Activated CD8-positive, alpha-beta memory T cell treated with anti-CD3 and anti-CD28 coated beads, Interleukin-2, amount 50 U/mL, for 1 hour (primary cell): Measurements from ENCODE around the gene HYAL4.
"Not testable (repeated sequence)": the region's sequence is repeated elsewhere in the genome, so short reads cannot be mapped to it uniquely, and the experiment has no call there.

ENCODE experiments used
- DNase-seq: peaks from one replicate; pipeline ENCODE4 v3.0.0-alpha.2; 2020; ENCODE audit errors: extremely low read depth

HYAL4 gene

DNA sequence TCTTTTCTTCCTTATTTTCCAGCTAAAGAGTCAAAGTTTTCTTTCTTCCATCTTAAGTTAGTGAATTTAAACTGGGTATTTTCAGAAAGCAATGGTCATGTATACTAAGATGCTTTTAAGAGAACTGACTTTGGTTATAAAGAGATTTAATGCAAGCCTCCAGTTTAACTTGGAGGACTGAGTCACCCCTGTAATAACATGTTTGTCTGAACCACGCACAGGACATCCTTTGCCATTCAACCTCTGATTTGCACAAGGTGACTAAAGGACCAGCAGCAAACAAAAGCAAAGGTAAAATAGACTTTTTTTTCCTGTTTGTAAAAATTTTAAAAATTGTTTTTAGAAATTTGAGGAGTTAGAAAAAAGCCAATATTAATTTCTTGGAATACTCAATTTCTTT is 2.9 kb downstream of the HYAL4 start:
- no peak for DNase-seq

DNA sequence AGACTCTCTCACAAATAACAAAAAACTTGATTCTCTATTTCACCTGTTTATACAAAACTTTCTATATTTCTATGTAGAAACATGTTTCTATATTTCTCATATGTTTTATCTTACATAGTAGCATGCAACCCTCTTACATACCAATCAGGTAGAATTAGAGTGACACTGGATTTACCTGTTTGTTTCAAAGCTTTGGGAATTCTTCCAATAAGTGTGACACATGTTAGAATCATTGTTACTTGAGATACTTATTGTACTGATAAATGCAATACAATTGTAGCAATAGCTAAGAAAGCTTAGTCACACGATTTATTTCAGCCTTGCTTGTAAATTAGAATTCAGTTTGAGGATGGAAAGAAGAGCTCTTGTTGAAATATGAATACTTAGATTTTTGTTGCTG is 4.9 kb downstream of the HYAL4 start:
- no peak for DNase-seq

DNA sequence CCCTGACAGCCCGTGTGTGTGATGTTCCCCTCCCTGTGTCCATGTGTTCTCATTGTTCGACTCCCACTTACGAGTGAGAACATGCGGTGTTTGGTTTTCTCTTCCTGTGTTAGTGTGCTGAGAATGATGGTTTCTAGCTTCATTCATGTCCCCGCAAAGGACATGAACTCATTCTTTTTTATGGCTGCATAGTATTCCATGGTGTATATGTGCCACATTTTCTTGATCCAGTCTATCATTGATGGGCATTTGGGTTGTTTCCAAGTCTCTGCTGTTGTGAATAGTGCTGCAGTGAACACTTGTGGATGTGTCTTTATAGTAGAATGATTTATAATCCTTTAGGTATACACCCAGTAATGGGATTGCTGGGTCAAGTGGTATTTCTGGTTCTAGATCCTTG is 6.4 kb downstream of the HYAL4 start:
- not testable (repeated sequence) for DNase-seq

DNA sequence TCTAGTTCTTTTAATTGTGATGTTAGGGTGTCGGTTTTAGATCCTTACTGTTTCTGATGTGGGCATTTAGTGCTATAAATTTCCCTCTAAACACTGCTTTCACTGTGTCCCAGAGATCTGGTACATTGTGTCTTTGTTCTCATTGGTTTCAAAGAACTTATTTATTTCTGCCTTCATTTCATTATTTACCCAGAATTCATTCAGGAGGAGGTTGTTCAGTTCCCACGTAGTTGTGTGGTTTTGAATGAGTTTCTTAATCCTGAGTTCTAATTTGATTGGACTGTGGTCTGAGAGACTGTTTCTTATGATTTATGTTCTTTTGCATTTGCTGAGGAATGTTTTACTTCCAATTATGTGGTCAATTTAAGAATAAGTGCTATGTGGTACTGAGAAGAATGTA is 9.3 kb downstream of the HYAL4 start:
- DNase-seq = not testable (repeated sequence)

DNA sequence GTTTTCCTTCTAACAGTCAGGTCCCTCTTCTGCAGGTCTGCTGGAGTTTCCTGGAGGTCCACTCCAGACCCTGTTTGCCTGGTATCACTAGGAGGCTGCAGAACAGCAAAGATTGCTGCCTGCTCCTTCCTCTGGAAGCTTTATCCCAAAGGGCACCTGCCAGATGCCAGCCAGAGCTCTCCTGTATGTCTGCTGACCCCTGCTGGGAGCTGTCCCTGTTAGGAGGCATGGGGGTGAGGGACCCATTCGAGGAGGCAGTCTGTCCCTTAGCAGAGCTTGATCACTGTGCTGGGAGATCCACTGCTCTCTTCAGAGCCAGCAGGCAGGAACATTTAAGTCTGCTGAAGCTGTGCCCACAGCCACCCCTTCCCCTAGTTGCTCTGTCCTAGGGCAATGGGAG is 11.5 kb downstream of the HYAL4 start:
- not testable (repeated sequence) for DNase-seq

DNA sequence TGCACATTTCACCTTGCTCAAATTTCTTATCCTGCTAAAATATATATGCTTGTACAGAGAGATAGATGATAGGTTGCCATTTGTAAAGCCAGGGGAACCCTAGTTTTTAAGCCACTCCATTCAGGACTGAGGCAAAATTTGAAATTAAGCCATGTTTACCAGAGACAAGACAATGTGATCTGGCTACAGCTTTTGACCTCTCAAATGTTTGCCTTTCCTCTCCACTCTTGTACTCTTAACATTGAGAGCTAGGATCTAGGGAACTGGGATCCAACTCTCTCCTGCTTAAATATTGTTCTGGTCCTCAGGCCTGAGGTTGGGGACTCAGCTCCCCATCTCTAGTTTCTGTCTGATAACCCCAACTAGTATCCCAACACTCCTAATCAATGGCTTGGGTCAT is 15.9 kb downstream of the HYAL4 start:
- DNase-seq = no peak

DNA sequence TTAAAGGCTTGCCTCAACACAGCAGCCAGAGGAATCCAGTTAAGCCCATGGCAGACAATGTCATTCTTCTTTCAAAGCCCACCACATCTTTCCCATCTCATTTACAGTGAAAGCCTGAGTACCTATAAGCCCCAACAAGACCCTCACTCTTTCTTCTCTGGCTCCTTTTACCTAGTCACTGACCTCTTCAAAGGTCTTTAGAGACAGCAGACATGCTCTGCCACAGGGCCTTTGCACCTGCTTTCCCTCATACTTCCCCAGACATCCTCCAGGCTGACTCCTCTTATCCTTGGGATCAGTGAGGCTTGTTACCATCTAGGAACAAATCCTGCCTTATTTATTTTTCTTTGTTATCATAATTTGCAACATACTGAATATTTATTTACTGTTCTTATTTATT is 17.8 kb downstream of the HYAL4 start:
- DNase-seq = no peak

DNA sequence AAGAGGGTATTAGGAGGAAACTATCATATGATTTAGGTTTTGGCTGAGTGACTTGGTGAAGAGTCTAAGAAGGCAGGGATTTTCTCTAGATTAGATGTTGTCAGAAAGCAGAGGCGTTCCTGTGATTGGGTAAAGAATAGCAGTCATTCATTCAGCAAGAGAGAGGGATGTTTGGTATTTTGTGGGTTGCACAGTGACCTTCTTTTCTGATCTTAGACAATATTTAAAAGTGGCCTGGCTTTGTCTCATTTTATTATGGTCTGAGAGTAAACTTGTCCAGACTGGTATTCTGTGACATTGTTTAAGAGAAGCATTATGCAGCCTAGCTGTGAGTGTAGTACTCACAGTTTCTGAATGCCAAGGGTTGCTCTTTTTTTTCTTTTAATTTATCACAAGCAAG is 18.5 kb downstream of the HYAL4 start:
- DNase-seq = no peak

DNA sequence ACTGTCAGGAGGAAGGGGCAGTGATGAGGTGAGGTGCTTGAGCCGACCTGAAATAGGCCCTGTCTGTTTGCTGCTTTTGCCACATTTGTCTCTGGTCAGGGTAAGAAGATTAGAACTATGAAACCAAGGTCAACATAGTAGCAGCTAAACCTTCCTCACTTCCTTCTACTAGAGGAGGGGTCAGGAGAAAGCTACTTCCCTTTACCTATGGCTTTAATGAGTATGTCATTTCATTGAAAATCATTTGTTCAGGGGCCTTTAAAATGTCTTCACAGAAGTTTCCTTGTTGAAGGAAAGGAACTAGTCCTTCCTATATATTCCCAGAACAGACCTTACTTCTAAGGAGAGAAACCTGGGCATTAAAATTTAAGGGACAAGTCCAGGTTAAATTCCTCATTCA is 19.0 kb downstream of the HYAL4 start:
- no peak for DNase-seq

DNA sequence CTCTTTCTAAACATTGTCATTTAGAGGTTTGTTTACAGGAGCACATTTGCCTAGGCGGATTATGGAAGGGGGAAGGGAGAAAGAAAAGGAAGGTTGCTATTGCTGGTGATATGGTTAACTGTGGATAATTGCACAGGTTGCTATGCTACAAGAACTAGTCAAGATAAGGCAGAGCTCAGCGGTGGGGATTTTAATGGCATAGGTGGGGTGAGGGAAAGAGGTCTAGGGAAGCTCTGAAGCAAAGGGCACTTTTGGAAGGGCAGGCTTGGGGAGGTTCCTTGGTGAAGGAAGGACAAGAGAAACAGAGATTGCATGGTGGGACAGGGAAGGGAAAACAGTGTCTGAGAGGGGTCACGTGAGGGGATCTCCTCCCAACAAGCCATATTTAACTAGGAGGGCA is 19.5 kb downstream of the HYAL4 start:
- DNase-seq = no peak

DNA sequence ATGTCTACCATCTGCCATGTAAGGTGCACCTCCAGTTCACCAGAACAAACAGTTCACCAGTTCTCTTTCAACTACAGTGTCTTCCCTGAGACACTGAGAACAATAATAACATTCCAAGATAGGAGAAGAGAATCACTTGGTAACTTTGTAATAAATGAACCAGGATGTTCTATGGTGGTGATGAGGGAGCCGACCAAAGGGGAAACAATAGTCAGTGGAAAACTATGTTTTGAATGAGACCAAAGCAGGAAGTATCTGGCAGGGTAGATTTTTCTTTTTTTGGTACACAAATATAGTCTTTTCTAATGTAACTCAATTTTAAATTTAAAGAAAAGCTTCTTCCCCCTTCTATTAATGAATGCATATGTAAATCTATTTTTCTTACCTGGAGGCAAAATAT is 20.0 kb downstream of the HYAL4 start:
- no peak for DNase-seq

DNA sequence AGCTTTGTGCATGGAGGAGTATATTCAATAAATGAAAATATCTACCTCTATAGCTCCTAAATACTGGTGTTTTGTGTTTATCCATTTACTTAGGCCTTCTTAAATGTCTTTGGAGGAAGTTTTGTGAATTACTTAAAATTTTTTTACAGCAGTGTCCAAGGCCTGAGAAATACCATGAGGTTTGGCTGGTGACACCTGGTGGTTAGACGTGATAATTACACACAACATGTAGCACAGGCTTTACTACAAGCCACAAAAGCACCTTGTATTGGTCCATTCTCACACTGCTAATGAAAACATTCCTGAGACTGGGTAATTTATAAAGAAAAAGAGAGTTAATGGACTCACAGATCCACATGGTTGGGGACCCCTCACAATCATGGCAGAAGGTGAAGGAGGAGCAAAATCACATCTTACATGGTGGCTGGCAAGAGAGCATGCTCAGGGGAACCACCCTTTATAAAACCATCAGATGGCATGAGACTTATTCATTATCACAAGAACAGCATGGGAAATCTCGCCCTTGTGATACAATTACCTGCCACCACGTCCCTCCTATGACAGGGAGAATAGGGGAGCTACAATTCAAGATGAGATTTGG is 20.6 kb downstream of the HYAL4 start:
- no peak for DNase-seq

DNA sequence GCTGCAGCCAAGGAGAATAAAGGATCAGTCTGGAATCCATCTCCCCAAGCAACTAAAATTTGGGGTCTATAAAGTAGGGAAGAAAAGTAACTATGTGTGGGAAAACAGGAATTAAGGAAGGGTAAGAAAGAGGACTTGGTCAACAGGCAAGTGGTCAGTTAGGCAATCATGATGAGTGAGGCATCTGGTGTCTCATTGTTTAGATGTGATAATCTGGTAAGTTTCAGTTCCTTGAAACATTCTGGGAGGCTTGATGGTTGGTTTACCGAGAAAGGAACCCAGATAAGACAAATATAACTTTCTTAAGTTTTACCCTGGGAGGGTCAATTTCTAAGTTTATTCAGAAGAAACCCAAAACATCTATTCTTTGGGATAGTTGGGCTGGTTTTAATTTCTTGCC is 22.3 kb downstream of the HYAL4 start:
- no peak for DNase-seq

DNA sequence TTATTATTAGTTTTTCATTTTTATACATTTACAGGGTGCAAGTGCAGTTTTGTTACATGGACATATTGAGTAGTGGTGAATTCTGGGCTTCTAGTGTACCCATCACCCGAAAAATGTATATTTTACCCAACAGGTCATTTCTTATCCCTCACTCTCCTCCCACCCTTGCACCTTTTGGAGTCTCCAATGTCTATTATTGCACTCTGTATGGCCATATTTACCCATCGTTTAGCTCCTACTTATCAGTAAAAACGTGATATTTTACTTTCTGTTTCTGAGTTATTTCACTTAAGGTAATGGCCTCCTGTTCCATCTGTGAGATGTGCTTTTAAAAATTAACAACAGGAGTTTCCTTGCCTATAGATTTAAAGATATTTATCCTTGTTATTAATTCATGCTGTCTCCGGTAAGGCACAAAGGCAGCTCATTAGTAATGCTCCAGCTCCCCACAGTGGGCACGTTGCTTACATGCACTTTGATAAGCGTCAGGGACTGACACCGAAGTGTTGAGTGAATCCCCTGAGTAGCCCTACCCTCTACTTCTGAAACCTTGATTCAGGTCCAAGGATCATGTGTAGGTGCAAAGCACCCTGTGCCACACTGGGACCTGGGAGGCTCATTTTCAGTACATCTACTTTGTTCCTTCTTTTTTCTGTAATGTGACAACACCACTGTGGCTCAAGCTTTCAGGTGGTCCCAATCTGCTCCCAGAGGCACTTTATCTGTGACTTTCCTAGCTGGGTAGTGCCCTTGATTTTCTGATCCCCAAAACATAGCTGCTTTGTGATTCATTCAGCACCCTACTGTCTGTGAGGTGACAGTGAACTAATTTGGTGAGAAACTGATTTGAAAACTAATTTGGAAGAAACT is 27.3 kb downstream of the HYAL4 start:
- DNase-seq = no peak

DNA sequence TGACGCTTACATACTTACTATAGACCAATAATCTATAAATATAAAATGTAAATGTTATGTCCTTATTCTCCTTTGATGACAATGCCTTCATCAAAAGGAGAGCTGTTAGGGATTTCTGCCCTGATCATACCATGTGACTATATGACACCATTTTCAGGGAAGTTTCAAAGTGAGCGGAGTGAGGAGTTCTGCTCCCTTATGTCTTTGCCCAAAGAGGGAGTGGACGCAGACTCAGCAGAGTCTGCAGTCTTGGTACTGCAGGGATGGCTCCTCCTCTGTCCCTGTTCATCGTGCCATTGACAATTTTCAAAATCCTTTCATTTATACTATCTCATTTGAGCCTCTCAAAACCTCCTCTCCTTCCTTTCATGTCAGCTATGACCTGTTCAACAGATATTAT is 27.9 kb downstream of the HYAL4 start:
- DNase-seq = no peak

DNA sequence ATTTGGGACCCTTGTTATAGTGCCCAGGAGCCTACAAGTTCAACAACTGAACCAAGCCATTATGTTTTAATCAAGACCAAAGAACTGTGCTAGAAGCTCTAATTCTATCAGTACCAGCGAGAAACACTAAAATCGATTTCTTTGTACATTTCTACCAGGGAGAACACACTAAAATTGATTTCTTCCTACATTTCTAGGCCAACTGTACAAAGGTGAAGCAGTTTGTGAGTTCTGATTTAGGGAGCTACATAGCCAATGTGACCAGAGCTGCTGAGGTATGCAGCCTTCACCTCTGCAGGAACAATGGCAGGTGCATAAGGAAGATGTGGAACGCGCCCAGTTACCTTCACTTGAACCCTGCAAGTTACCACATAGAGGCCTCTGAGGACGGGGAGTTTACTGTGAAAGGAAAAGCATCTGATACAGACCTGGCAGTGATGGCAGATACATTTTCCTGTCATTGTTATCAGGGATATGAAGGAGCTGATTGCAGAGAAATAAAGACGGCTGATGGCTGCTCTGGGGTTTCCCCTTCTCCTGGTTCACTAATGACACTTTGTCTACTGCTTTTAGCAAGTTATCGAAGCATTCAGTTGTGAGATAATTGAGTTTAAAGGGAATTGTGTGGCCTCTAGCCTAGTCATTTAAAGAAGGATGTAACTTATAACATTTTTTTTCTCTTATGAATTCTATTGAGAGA is 31.7 kb downstream of the HYAL4 start:
- no peak for DNase-seq

DNA sequence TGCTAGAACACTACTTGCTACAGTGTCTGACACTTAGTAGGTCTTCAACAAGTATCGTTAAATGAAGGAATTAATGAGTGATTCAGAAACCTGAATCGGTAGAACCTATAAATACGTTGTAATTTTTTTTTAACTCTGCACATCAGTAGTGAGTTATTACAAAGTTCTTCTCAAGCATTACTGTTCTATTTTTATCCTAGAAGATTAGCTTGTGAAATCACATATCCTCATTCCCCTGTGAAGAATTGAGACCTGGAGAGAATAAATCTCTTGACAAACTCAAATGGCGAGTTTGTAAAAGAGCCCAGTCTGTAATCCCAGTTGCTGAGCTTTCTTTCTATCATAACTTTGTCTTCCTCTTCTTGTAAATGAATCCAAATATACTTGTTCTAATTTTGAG is 34.7 kb downstream of the HYAL4 start:
- DNase-seq = no peak

DNA sequence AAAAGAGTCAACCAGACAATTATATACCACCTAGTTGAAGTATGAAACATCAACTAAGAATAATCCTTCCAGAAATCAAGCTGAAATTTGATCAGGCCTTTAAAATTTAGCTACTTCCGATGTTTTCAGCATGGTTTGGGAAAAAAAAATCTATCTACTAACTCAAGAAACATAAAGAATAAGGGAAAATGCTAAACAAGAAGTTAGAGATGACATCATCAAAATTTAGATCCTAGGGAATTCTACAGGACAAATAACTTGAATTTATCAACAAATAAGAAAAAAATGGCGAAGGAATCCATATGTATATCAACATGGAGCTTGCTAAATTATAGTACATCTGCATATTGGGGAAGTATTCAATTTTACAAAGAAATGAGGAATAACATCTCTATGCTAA is 36.3 kb downstream of the HYAL4 start:
- DNase-seq = no peak

DNA sequence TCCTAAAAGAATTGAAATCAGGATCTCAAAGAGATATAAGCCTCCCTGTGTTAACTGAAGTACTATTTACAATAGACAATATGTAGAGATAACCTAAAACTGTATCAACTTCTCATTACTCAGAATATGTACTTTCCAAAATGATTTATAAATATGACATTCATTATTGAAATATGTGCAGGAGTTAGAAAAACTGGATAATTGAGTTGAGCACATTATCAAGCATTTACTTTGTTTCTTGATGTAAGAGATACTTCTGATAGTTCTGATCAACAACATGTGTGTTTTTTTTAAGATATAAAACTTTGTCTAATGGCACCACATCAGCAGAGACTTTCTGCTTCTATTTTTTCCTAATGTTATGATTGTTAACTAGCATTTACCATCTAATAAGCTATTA is 38.2 kb downstream of the HYAL4 start:
- no peak for DNase-seq

DNA sequence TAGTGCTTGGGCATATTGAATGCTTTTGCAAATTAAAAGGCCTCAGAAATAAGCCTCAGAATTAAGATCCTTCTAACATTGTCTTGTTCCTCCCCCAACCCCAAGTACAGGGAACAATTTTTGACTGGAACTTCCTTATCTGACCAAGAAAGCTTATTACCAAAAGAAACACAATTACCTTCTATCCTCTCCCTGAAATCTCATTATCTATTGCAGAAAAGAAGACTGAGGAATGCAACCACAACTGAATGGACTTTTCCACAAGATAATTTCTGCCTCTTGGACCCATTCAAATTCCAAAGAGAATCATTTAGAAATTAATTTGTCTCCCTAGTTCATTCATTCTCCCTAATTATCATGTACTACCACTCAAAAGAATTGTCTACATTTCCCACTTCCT is 43.2 kb downstream of the HYAL4 start:
- no peak for DNase-seq

DNA sequence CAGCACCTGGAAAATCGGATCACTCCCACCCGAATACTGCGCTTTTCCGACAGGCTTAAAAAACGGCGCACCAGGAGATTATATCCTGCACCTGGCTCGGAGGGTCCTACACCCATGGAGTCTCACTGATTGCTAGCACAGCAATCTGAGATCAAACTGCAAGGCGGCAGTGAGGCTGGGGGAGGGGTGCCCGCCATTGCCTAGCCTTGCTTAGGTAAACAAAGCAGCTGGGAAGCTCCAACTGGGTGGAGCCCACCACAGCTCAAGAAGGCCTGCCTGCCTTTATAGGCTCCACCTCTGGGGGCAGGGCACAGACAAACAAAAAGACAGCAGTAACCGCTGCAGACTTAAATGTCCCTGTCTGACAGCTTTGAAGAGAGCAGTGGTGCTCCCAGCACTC is 49.8 kb downstream of the HYAL4 start:
- not testable (repeated sequence) for DNase-seq

DNA sequence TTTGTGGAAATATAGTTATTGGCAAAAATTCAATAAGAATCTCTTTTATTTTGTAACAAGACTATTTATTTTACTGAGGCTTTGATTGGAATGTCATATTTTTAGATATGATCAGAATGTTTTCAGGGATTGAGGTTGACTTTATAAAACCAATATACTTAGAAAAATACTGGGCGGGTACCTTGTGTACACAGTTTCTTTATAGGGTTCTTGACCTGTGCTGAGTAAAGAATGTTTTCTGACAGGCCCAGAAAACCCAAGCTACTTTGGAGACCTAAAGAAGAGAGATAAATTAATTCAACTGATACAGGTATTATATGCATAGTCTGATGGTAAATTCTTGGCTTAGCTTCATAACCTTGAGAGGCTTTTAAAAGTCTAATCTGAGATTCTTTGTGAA is 56.1 kb downstream of the HYAL4 start:
- no peak for DNase-seq

DNA sequence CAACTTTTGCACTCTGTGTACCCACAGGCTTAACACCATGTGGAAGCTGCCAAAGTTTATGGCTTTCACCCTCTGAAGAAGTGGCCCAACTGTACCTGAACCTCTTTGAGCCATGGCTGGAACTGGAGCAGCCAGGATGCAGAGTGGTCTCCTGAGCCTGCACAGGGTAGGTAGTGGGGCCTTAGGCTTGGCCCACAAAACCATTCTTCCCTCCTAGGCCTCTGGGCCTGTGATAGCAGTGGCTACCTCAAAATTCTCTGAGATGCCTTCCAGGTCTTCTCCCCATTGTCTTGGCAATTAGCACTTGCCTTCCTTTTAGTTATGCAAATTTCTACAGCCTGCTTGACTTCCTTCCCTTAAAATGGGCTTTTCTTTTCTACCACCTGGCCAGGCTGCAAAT is 60.7 kb downstream of the HYAL4 start:
- no peak for DNase-seq
